ENCODE data around the gene MYOF. TPM values are rescaled to one million over a fixed set of nuclear protein-coding genes. Genes with fewer than 3 reads are reported as not detected.

The MYOF gene
- total and polyA plus RNA-seq, 4 donors, result 23.4 to 194 (median 82.2) TPM

- H3K36me3 ChIP-seq (ENCODE audit: control insufficient read depth in 4 of 4, insufficient read depth in 4 of 4, low read length in 4 of 4), result peaks cover 13 to 39% (median 32%) of the 10 kb centered on the region in 4 donors
- H3K27ac ChIP-seq (ENCODE audit: low read depth in 1 of 2, low read length in 1 of 2), result no peak overlapping the region
- no peak overlapping the region for H3K4me3 ChIP-seq
- DNase-seq, result no peak
- no peaks in the 10 kb centered on the region for H3K27me3 ChIP-seq (ENCODE audit: control insufficient read depth in 3 of 3, insufficient read depth in 3 of 3, low read length in 2 of 3)
- WGBS, 2 donors, result 67% methylated on average over 3 of the region's 3 CpGs
- no peak overlapping the region for H3K9ac ChIP-seq (ENCODE audit: insufficient read depth in 1 of 2, low read length in 2 of 2)
- no peak for ATAC-seq (ENCODE audit: insufficient read depth, low FRiP score)
- no peak for TF ChIP-seq CTCF (IDR thresholded peaks at IDR 0.05; ENCODE audit: control extremely low read depth, extremely low read depth)
- H3K9me3 ChIP-seq (ENCODE audit: control insufficient read depth in 4 of 4, insufficient read depth in 3 of 4, low read length in 3 of 4), result no peaks in the 10 kb centered on the region
- H3K4me1 ChIP-seq (ENCODE audit: control insufficient read depth in 5 of 5, insufficient read depth in 5 of 5, low read length in 5 of 5), result peaks cover 0 to 19% (median 0%) of the 10 kb centered on the region in 5 donors
Measured at GRCh38 chr10:93346108-93346507, 136.0 kb downstream of the MYOF start.

- Histone ChIP-seq H3K4me1 (ENCODE audit: control insufficient read depth in 5 of 5, insufficient read depth in 5 of 5, low read length in 5 of 5) (peaks cover 0 to 19% (median 0%) of the 10 kb centered on the region in 5 donors), H3K9me3 (ENCODE audit: control insufficient read depth in 4 of 4, insufficient read depth in 3 of 4, low read length in 3 of 4) (no peaks in the 10 kb centered on the region), H3K36me3 (ENCODE audit: control insufficient read depth in 4 of 4, insufficient read depth in 4 of 4, low read length in 4 of 4) (peaks cover 7 to 34% (median 29%) of the 10 kb centered on the region in 4 donors), H3K4me3 (no peak overlapping the region), H3K27me3 (ENCODE audit: control insufficient read depth in 3 of 3, insufficient read depth in 3 of 3, low read length in 2 of 3) (no peaks in the 10 kb centered on the region), H3K9ac (ENCODE audit: insufficient read depth in 1 of 2, low read length in 2 of 2) (no peak overlapping the region), H3K27ac (ENCODE audit: low read depth in 1 of 2, low read length in 1 of 2) (no peak overlapping the region)
- WGBS, 2 donors, result 76 to 87% methylated on average over 3 of the region's 3 CpGs
- DNase-seq (no peak), ATAC-seq (ENCODE audit: insufficient read depth, low FRiP score) (no peak)
- no peak for TF ChIP-seq CTCF (IDR thresholded peaks at IDR 0.05; ENCODE audit: control extremely low read depth, extremely low read depth)
Measured at GRCh38 chr10:93344691-93345090, 137.4 kb downstream of the MYOF start.

- Histone ChIP-seq H3K4me1 (ENCODE audit: control insufficient read depth in 5 of 5, insufficient read depth in 5 of 5, low read length in 5 of 5) (peaks cover 0 to 19% (median 0%) of the 10 kb centered on the region in 5 donors), H3K27me3 (ENCODE audit: control insufficient read depth in 3 of 3, insufficient read depth in 3 of 3, low read length in 2 of 3) (no peaks in the 10 kb centered on the region), H3K4me3 (no peak overlapping the region), H3K27ac (ENCODE audit: low read depth in 1 of 2, low read length in 1 of 2) (no peak overlapping the region), H3K9ac (ENCODE audit: insufficient read depth in 1 of 2, low read length in 2 of 2) (no peak overlapping the region), H3K36me3 (ENCODE audit: control insufficient read depth in 4 of 4, insufficient read depth in 4 of 4, low read length in 4 of 4) (peaks cover 3 to 31% (median 17%) of the 10 kb centered on the region in 4 donors), H3K9me3 (ENCODE audit: control insufficient read depth in 4 of 4, insufficient read depth in 3 of 4, low read length in 3 of 4) (no peaks in the 10 kb centered on the region)
- peak in 2 of 3 donors; percentile 79 to 90 for DNase-seq
- TF ChIP-seq CTCF (IDR thresholded peaks at IDR 0.05; ENCODE audit: control extremely low read depth, extremely low read depth), result no peak
- WGBS, 2 donors, result 64% methylated on average over 3 of the region's 3 CpGs
- ATAC-seq (ENCODE audit: insufficient read depth, low FRiP score), result no peak
Measured at GRCh38 chr10:93342921-93343320, 139.2 kb downstream of the MYOF start.

- 81 to 86% methylated on average over 4 of the region's 4 CpGs for WGBS, 2 donors
- no peaks in the 10 kb centered on the region for H3K9me3 ChIP-seq (ENCODE audit: control insufficient read depth in 4 of 4, insufficient read depth in 3 of 4, low read length in 3 of 4)
- TF ChIP-seq CTCF (IDR thresholded peaks at IDR 0.05; ENCODE audit: control extremely low read depth, extremely low read depth), result no peak
- DNase-seq (peak in 2 of 3 donors; percentile 58 to 75), ATAC-seq (ENCODE audit: insufficient read depth, low FRiP score) (no peak)
- H3K36me3 ChIP-seq (ENCODE audit: control insufficient read depth in 4 of 4, insufficient read depth in 4 of 4, low read length in 4 of 4), result peaks cover 4 to 32% (median 15%) of the 10 kb centered on the region in 4 donors
- no peaks in the 10 kb centered on the region for H3K27me3 ChIP-seq (ENCODE audit: control insufficient read depth in 3 of 3, insufficient read depth in 3 of 3, low read length in 2 of 3)
- H3K4me3 ChIP-seq, result no peak overlapping the region
- H3K9ac ChIP-seq (ENCODE audit: insufficient read depth in 1 of 2, low read length in 2 of 2), result no peak overlapping the region
- peaks cover 0 to 19% (median 0%) of the 10 kb centered on the region in 5 donors for H3K4me1 ChIP-seq (ENCODE audit: control insufficient read depth in 5 of 5, insufficient read depth in 5 of 5, low read length in 5 of 5)
- no peak overlapping the region for H3K27ac ChIP-seq (ENCODE audit: low read depth in 1 of 2, low read length in 1 of 2)
Measured at GRCh38 chr10:93342366-93342765, 139.8 kb downstream of the MYOF start.
